ENCODE data around the gene MED9.
"Not testable (repeated sequence)": the region's sequence is repeated elsewhere in the genome, so short reads cannot be mapped to it uniquely, and the experiment has no call there.

The MED9 gene

GRCh38 chr17:17476865-17477467 is at the start of gene MED9:
Gene MED9, plus strand, starts transcription at chr17:17477000. Its CDS starts 42 bp downstream, at chr17:17477042.
- DNase-seq, result peak; percentile 90

- no peak for DNase-seq
Measured at GRCh38 chr17:17429222-17429621, 47.6 kb upstream of the MED9 start.

- not testable (repeated sequence) for DNase-seq
Measured at GRCh38 chr17:17430924-17431323, 45.9 kb upstream of the MED9 start.

- DNase-seq, result no peak
Measured at GRCh38 chr17:17431605-17432004, 45.2 kb upstream of the MED9 start.

GRCh38 chr17:17433000-17433703 is 43.6 kb upstream of the MED9 start:
- DNase-seq, result no peak

- DNase-seq, result no peak
Measured at GRCh38 chr17:17434477-17434876, 42.3 kb upstream of the MED9 start.

- peak; percentile 94 for DNase-seq
Measured at GRCh38 chr17:17435323-17435722, 41.5 kb upstream of the MED9 start.

GRCh38 chr17:17437461-17437860 is 39.3 kb upstream of the MED9 start:
- DNase-seq, result no peak

GRCh38 chr17:17437893-17438292 is 38.9 kb upstream of the MED9 start:
- no peak for DNase-seq

GRCh38 chr17:17440010-17440843 is 36.6 kb upstream of the MED9 start:
- DNase-seq, result peak; percentile 34

GRCh38 chr17:17440938-17441675 is 35.7 kb upstream of the MED9 start:
- no peak for DNase-seq

- DNase-seq, result no peak
Measured at GRCh38 chr17:17443173-17443572, 33.6 kb upstream of the MED9 start.

GRCh38 chr17:17445296-17445924 is 31.4 kb upstream of the MED9 start:
- DNase-seq, result no peak

GRCh38 chr17:17445925-17446665 is 30.7 kb upstream of the MED9 start:
- DNase-seq, result peak; percentile 91

- no peak for DNase-seq
Measured at GRCh38 chr17:17446666-17447155, 30.1 kb upstream of the MED9 start.

GRCh38 chr17:17447264-17447663 is 29.5 kb upstream of the MED9 start:
- DNase-seq, result no peak

GRCh38 chr17:17448076-17448475 is 28.7 kb upstream of the MED9 start:
- no peak for DNase-seq

- DNase-seq, result no peak
Measured at GRCh38 chr17:17448723-17449122, 28.1 kb upstream of the MED9 start.

GRCh38 chr17:17453088-17453487 is 23.7 kb upstream of the MED9 start:
- no peak for DNase-seq

GRCh38 chr17:17454276-17454675 is 22.5 kb upstream of the MED9 start:
- DNase-seq, result no peak

- not testable (repeated sequence) for DNase-seq
Measured at GRCh38 chr17:17454700-17455099, 22.1 kb upstream of the MED9 start.

- DNase-seq, result no peak
Measured at GRCh38 chr17:17455173-17455572, 21.6 kb upstream of the MED9 start.
